ENCODE measurements around the gene PPP1CC.
"Not testable (repeated sequence)": the region's sequence is repeated elsewhere in the genome, so short reads cannot be mapped to it uniquely, and the experiment has no call there.

The PPP1CC gene

DNA sequence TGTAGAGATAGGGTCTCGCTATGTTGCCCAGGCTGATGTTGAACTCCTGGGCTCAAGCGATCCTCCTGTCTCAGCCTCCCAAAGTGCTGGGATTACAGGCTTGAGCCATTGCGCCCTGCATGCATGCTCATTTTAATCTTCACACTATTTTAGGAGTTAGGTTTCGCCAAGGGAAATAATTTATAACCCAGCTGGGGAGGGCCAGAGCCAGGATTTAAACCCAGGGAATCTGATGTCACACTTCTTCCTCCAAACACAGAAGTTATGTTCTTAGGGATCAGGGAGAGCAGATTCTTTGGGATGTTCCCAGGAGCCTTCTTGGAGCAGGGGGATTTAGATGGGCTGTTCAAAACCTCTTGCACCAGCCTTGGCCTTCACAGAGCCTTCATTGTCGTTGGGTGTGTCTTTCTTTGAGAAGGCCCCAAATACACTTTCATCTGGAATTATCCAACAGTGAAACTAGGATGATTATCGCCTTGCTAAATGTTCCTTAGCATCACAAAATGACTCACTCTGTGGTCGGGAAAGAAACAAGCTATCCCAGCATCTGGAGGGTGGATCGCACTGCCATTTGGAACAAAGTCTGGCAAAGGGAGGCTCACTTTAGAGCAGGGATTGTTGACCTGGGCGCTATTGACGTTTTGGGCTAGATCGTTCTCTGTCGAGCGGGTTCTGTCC is 8.2 kb upstream of the PPP1CC start:
- no peak for FAIRE-seq

DNA sequence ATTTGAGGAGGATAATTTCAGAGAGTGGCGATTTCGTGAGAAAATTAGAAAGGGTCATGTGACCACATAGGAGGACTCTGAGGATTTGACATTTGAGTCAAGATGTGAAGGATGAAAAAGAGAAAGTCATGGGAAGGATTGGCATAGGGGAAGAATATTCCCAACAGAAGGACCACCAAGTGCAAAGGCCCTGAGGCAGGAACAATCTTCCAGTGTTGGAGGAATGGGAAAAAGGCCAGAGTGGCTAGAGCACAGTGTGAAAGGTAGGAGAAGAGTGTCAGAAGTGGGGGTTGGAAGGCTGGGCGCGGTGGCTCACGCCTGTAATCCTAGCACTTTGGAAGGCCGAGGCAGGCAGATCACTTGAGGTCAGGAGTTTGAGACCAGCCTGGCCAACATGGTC is 3.9 kb upstream of the PPP1CC start:
- FAIRE-seq = no peak

DNA sequence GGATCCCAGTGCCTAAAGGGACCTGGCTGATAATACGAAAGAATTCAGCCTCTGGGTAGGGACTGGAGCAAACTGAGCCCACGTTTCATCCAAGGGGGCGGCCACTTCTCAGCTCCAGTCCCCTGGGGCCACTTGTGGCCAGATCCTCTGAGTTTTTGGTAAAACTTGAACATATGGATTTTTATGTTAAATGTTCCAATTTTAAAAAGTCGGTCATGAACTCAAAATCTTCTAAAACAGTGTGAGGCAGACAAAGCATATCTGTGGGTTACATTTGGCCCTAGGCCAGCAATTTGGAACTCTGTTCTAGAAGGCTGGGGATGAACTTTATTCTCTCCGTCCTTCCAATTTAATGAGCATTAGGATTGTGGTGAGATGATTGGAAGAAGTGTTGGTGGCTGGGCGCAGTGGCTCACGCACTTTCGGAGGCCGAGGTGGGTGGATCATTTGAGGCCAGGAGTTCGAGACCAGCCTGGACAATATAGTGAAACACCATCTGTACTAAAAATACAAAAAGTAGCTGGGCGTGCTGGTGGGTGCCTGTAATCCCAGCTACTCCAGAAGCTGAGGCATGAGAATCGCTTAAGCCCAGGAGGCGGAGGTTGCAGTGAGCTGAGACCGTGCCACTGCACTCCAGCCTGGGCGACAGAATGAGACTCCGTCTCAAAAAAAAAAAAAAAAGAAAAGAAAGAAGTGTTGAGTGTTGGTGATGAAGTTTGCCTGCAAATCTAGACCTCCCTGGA is 3.0 kb upstream of the PPP1CC start:
- no peak for FAIRE-seq

DNA sequence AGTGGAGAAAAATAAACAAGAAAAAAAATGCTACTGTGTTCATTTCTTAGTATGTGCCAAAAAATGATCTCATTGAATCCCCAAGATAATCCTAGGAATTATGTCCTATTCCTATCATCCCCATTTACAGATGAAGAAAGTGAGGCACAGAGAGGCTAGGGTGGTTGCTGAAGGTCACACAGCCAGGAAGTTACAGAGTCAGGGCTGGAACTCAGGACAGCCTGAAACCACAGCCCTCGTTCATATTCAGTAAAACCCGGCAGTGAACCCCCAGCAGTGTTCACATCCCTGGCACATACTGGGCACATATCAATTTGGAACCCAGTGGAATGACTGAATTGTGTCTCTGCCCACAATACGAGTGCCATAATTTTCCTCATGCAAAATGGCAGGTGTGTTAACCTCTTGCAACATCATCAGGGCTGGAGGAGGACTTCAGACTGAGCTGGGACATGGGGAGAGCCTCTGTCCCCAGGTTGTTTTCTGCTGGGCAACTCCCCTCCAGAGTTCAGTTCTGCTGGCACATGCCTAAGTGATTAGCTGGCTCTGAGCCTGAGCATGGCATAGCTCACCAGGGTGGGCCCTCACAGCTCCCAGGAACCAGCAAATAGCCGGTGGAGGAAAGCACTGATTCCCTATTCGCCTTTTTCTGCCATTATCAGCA is 2.0 kb upstream of the PPP1CC start:
- no peak for FAIRE-seq

DNA sequence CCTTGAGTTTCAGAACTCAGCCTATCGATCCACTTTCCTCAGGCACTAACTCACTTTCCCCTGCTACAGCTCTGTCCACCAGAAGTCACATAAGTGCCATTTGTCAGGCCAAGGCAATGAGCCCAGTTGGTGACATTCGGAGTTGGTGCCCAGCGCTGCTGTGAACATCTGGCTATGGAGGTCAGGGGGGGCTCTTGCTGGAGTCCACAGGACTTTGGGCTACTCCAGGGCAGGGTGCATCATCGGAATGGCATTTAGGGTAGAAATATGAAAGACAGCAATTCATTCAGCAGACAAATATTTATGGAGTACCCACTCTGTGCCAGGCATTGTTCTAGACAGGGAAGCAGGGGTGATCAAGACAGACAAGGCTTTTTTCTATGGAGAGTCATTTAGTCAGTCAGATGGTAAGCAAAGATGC is 1.5 kb upstream of the PPP1CC start:
- no peak for FAIRE-seq

DNA sequence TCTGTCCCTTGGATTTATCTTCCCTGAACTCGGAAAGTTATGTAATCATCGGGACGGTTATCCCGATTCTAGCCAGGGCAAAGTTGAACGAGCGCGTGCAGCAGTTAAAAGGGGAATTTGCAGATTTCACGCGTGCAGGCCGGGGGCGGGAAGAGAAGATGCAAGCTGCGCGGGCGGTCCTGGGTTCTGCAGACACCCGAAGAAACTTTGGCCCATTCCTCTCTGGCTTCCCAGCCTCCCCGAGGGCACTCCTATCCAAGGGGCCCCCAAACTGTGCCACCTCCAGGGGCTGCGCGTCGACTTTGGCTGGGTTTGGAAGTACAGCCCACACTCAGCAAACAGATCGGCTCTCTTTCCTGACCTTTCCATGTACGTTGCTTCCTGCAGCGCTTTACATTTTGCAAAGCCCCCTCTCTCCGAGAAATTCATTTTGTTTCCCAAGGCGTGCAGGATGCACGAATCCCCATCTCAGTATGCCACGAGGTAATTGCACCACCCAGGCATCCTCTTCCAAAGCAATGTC is 941 bp upstream of the PPP1CC start:
- FAIRE-seq = no peak

DNA sequence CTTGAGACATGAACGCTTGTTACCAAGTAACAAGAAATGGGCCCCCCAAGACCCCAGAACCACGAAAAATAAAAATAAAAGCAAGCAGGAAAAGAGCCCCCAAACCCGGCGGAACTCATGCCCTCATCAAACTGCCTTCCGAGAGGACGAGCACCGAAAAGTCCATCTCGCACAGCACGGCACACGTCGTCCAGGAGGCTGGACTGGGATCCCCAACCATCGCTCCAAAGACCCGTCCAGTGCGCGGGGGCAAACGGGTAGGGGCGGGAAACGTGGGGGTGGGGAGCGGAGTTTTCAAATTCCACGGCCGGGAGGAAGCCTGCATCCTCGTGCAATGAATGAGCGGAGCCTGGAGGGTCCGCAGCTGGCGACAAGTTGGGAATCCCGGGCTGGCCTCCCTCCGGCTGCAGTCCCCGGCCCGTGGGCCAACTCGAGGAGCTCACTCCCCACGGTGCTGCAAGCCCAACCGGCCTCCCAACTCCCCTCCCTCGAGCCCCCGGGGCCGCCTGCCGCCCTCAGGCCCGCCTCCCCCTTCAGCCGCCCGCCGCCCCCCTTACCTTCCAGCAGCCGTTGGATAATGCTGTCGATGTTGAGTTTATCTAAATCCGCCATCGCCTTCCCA is 484 bp downstream of the PPP1CC start:
- no peak for FAIRE-seq

DNA sequence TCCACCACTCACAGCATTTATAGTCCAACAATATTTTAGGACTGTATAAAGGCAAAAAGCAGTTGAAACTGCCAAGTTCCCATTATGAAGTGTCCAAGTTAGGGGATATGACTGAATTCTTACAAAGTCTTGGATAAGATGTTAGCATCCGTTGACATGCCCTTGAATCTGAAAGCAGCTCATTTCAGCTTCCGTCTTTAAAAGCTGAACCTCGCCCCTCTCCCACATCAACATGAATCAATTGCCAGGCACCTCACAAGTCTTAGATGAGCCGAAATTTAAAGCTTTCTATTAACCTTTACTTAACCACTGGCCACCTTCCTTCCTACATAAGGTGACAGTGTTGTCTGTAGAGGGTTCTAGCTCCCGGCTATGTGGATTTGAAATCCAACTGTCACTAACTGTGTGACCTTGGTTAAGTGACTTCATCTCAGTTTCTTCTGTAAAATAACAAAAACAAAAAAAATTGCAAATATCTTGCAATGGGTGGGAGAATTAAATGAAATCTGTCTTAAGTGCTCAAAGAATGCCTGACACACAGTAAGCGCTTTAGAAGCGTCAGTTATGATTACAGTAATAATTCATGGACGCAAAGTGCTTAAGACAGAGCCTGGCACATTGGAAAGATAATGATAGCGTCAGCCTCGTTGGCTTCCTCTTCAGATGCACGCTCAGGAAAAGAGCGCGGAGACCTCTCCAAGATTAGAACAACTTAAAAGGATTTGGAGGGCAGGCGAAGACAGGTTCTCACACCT is 1.2 kb downstream of the PPP1CC start:
- no peak for FAIRE-seq

DNA sequence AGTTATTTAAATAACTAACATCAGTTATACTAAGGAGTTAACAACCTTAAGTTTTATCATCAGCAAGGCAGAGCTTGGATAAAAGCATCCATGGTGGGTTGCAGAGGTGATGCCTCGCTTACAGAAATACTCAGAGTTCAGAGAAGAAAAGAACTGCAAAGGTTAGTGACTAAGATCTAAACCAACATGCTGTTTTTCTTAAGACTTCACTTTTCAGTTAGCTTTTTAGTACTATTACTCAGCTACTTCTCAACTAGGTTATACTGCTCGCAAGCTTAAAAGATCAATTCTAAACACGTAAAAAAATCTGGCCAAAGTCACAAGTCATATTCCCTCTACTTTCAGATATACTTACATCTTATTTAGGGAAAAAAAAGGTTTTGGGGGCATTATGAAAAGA is 2.8 kb downstream of the PPP1CC start:
- FAIRE-seq = no peak

DNA sequence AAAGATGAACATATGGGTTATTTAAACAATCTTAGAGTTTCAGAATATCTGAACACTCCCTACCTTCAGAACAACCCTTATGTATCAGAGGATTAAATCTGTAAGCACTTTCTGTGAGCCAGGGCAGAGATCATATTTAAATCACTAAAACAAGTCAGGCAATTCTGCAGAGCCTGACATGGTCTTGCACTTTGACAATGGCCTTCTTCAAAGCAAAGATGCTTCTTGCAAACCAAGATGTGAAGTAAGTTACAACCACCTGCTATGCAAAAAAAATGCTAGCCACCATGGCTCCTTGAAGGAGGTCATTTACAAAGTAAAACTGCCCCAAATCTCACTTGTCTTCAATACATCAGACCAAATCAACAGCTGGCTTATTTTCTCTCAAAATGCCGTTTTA is 3.2 kb downstream of the PPP1CC start:
- FAIRE-seq = no peak

DNA sequence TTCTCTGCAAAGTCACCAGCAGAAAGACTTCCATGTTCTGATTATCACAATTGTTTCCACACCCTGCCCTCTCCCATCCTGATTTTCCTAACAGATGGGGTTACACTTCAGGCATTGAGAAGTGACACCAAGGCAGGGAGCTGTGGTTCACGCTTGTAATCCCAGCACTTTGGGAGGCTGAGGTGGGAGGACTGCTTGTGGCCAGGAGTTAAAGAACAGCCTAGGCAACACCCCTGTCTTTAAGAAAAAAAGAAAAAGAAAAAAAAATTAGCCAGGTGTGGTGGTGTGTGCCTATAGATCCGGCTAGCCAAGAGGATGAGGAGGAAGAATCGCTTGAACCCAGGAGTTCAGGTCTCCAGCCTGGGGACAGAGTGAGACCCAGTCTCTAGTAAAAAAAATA is 5.2 kb downstream of the PPP1CC start:
- no peak for FAIRE-seq

DNA sequence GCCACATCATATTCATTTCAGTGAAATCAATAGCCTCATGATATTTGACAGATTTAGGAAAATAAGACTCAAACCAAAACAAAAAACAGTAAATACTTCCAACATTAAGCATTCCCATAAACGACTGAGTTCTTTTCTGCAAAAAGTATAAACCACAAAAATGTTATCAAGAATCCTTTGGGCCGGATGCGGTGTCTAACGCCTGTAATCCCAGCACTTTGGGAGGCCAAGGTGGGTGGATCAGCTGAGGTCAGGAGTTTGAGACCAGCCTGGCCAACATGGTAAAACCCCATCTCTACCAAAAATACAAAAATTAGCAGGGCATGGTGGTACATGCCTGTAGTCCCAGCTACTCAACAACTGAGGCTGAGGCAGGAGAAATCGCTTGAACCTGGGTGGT is 5.7 kb downstream of the PPP1CC start:
- not testable (repeated sequence) for FAIRE-seq

DNA sequence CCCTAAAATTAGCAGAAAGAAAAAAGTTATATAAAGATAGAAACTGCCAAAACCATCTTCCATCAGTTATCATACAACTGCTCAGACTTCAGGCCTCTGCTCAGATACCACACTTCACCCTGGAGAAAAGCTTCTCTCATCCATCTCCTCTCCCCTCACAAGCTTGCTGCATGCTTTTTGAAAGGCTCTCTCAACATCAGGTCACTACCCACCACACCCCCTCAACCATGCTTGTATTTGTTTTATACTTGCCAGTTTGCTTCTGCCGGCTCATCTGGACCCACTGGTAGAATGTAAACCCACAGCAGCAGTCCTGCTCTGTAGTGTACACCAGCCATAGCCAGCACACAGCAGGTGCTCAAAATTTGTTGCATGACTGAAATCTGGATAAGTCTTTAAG is 8.8 kb downstream of the PPP1CC start:
- no peak for FAIRE-seq

DNA sequence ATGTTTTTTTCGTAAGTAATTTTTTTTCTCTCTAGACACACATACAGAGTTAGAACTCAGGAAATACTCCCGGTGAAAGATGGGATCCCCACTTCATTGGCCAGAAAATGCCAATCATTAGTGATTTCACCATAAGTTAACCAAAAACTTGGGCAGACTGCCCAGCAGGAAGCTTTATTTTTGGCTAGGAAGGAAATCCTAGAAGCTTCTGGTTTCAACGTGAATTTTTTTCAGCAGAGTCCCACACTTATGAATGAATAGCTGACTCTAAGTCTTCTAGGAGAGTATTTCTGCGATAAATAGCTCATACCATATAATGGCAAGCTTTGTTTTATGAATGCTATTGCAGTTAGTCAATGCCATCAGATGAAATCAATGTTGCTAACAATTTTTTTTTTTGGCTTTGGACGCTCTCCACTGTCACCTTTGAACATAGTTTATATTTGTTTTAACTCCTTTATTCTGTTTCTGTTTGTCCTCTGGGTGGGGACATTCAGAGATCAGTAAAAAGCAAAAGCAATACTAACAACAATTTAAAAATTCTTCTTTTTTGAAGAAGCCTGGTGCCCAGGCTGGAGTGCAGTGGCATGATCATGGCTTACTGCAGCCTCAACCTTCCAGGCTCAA is 9.5 kb downstream of the PPP1CC start:
- FAIRE-seq = no peak

DNA sequence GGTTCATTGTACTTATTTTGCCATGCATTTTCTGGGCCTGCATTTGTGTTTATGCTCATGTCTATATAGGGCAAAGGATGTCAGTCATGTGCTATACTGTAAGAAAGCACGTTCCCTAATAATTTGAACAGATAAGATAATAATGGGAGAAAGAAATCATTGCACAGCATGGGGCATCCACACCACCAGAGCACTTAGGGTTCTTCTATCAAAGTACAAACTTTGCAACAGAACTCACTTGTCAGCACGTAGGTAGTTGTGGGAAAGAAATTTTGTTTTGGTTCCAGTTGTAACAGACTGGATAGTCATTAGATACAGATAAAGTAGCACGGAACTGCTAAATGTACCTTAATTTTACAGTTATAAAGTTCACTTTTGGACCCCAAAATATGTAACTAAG is 10.1 kb downstream of the PPP1CC start:
- no peak for FAIRE-seq

DNA sequence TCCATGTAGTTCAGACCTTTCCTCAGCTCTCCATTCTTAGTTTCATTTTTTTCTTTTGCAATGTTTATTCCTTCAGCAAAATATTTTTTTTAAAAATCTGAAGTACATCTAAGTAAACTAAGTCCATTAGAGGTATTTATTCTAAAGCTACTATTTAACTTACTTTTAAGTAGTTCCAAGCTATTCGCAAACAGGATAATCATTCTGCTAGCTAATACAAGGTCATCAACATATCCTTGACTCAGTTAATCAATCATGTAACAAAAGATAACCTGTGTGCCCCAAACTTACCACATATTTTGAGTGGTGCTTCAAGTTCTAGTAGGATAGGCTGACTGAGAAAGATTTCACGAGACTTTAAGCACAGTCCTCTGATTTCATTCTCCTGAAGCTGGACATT is 11.2 kb downstream of the PPP1CC start:
- FAIRE-seq = no peak

DNA sequence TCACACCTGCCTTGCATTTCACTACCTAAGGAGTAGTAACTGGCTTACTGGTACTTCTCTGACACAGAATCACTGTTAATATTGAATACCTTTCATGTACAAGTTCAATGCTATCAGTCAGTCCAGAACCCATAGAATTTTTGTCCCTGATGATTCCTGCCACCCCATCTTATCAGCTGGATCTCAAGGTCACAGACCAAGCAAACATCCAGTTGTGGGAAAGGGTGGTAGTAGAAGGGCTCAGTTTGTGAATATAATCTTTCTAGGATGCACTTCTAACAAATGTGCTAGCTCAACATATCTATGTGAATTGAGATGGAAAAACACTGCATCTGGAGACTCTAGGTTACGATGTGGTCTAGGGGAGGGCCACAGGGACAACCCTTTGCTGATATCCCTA is 14.1 kb downstream of the PPP1CC start:
- FAIRE-seq = no peak

DNA sequence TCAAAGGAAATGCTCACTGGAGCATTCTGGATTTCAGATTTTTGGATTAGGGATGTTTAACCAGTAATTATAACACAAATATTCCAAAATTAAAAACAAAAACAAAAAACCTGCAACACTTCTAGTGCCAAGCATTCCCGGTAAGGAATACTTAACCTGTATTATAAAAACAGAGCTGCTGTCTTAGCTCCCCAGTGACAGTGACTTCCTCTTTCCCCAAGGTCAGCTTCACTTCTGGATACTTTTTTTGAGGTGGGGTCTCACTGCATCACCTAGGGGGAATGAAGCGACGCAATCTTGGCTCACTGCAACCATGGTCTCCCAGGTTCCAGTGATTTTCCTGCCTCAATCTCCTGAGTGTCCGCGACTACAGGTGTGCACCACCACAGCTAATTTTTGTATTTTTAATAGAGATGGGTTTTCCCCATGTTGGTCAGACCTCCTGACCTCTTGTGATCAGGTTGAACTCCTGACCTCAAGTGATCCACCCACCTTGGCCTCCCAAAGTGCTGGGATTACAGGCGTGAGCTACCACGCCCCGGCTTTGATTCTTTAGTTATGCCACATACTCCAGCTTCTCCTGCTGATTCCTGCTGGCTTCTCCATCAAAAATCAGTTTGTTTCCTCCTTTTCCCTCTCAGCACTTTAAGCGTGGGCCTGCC is 15.9 kb downstream of the PPP1CC start:
- no peak for FAIRE-seq

DNA sequence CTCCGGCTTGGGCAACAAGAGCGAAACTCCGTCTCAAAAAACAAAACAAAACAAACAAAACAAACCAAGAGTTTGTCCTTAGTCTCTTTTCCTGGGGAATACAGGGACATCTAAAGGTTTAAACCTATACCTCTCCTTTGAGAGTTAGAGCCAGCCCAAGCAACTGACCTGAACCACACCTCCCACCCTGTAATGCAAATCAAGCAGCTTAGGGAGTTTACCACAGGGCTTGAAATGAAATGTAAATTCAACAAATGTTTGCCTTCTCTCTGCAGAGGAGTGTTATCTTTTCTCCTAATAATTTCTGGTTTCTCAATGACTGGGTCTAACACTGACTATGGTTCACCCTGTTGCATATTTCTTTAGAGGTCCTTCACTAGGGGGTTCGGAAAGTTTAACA is 16.7 kb downstream of the PPP1CC start:
- no peak for FAIRE-seq

DNA sequence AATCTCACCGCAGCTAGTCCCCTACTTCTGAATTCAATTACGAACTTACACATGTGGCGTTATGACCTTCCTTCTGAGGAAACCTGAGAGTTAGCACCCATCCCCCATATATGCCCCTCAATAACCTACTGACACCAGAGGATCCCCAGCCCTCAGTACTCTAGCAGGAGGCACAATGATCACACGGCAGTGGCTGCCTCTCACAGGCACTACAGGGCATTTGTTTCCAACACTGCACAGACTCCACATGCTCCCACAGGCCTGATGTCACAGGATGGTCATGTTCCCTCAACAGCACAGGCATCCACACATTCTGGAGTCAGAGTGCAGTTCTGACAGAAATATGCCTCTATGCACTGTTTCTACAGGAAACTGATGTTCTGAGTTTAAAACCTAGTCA is 17.4 kb downstream of the PPP1CC start:
- no peak for FAIRE-seq

DNA sequence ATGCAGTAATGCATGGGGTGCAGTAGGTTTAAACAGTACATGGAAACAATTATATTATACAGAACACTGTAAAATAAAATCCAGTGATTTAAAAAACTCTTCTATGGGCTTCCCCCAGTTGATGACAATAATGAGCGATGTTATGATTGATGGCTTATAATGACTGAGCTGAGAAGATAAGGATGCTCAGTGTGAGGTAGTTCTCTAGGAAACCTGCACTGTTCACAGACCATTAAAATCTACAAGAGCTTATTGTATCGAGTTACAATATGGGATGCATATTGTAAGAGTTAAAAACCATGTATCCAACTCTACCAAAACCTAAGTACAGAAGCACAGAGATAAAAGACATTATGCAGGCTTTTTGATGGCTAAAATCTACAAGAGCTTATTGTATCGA is 19.8 kb downstream of the PPP1CC start:
- not testable (repeated sequence) for FAIRE-seq

DNA sequence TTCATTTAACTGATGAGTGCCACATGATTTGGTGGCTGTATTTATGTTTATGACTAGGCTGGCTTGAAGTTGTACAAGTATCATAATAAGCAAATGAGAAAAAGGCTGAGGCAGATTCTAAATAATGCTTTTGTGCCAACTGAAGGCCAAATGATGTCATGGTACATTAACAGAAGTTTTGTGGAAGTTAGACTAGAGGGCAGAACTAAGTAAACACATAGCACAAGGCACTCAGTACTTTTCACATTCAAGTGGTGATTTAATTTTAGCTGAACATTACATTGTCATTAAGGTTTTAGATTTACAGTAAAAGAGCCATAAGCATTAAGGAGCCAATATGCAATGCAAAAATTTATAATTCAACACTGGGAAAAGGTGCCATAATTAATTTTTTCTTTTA is 21.1 kb downstream of the PPP1CC start:
- no peak for FAIRE-seq
